Measurements from ENCODE around the gene PRPF31.

Gene PRPF31

GRCh38 chr19:54108496-54108895 is 7.1 kb upstream of the PRPF31 start:
- TF ChIP-seq, protein P1, sequence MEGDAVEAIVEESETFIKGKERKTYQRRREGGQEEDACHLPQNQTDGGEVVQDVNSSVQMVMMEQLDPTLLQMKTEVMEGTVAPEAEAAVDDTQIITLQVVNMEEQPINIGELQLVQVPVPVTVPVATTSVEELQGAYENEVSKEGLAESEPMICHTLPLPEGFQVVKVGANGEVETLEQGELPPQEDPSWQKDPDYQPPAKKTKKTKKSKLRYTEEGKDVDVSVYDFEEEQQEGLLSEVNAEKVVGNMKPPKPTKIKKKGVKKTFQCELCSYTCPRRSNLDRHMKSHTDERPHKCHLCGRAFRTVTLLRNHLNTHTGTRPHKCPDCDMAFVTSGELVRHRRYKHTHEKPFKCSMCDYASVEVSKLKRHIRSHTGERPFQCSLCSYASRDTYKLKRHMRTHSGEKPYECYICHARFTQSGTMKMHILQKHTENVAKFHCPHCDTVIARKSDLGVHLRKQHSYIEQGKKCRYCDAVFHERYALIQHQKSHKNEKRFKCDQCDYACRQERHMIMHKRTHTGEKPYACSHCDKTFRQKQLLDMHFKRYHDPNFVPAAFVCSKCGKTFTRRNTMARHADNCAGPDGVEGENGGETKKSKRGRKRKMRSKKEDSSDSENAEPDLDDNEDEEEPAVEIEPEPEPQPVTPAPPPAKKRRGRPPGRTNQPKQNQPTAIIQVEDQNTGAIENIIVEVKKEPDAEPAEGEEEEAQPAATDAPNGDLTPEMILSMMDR (conservative IDR thresholded peaks at IDR 0.05; ENCODE audit: low read depth): no peak
- ChIA-PET POLR2A (ENCODE audit: low non-redundant PET) (no interaction called here), CTCF (interaction anchor here (0.6 kb wide), 1 partner anchor 201 kb away, joined by 5 read pairs; no protein-coding TSS in a partner anchor)
- H3K27ac ChIP-seq: peak overlapping the region; percentile 19; the same call in 1 of the 2 replicates
- no peak for DNase-seq (ENCODE audit: low spot score)

DNA sequence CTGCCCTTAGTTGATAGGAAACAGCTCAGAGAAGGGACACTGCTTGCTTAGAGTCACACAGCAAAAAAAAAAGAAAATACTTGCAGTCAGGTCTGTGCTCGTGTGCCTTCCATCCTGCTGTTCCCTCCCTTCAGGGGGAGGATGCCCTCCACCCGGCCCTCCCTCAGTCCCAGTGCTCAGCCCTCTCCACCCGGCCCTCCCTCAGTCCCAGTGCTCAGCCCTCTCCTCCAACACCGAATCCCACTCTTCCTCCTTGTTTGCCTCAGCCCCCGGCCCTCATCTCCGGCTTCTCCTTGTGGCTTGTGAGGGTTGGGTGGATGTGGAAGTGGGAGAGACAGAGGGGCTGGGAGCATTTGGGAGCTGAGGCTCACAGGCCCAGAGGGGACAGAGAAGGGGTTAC is 5.9 kb upstream of the PRPF31 start:
- TF ChIP-seq, protein P1 (conservative IDR thresholded peaks at IDR 0.05; ENCODE audit: low read depth): no peak
- no peak for DNase-seq (ENCODE audit: low spot score)
- H3K27ac ChIP-seq: peak overlapping the region; percentile 19; the same call in 1 of the 2 replicates
- CTCF ChIA-PET: no interaction called here
- POLR2A ChIA-PET (ENCODE audit: low non-redundant PET): no interaction called here

DNA sequence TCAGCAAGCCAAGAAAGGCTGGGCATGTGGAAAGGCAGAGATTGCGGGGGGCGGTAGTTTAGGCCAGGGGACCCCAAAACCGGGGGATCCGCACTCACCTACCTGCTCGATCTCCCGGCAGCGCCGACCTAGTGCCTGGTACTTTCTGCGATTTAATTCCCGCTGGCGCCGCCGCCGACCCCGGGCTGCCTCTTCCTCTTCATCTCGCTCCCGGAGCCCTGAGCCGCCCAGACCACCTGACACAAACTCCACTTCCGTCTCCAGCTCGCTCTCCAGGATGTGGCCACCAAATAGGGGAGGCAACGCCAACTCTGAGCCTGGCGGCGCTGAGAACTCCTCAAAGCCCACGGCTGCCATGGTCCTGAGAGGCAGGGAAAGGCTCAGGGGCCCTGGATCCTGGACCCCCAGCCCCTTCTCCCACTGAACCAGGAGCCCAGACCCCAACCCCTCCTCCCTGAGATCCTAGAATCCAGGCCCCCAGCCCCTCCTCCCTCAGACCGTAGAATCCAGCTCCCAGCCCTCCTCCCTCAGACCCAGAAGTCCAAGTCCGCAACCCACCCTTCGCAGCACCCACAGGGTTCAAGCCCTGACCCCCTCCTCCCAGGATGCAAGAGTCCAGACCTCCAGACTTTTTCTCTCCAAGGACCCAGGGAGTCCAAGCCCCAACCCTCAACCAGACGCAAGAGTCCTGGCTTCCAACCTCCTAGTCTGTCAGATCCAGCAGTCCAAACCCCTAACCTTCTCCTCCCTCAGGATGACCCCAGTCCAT is 1.0 kb upstream of the PRPF31 start:
- DNase-seq (ENCODE audit: low spot score): no peak
- ChIA-PET POLR2A (ENCODE audit: low non-redundant PET) (interaction anchor here (0.6 to 1.1 kb wide), 2 partner anchors 9 to 11 kb away, joined by 5 read pairs; no protein-coding TSS in a partner anchor), CTCF (no interaction called here)
- peak overlapping the region; percentile 87 for H3K27ac ChIP-seq
- TF ChIP-seq, protein P1 (conservative IDR thresholded peaks at IDR 0.05; ENCODE audit: low read depth): no peak

DNA sequence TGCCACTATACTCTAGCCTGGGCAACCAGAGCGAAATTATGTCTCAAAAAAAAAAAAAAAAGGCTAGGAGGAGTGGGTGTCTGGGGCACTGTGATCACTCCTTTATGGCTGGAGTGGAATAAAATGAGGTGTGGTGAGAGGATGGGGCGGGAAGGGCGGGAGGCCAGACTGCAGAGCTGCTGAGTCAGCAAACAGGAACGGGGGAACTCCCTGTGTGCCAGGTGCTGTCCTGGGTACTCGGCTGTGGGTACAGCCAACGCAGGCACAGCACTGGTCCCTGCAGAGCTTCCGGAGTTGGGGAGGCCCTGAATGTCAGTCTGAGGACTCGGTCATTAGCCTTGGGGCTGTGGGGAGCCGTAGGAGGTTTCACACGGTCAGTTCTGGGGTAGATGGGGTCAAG is 5.7 kb downstream of the PRPF31 start:
- peak overlapping the region; percentile 5; the same call in 1 of the 2 replicates for H3K27ac ChIP-seq
- TF ChIP-seq, protein P1 (conservative IDR thresholded peaks at IDR 0.05; ENCODE audit: low read depth): no peak
- CTCF ChIA-PET: interaction anchor here (0.7 kb wide), 1 partner anchor 85 kb away, joined by 3 read pairs; no protein-coding TSS in a partner anchor
- DNase-seq (ENCODE audit: low spot score): no peak
- POLR2A ChIA-PET (ENCODE audit: low non-redundant PET): no interaction called here

DNA sequence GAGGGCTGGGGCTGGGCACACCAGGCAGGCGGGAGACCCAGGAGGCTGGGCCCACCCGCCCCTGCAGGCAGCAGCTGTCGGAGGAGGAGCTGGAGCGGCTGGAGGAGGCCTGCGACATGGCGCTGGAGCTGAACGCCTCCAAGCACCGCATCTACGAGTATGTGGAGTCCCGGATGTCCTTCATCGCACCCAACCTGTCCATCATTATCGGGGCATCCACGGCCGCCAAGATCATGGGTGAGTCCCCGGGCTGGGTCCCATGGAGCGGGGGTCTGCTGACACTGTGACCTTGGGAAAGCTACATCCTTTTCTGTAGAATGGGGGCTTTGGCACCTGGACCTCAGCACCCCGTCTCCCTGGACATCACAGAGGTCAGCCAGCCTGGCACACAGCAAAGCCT is 8.1 kb downstream of the PRPF31 start:
- CTCF ChIA-PET: no interaction called here
- H3K27ac ChIP-seq: no peak overlapping the region
- TF ChIP-seq, protein P1 (conservative IDR thresholded peaks at IDR 0.05; ENCODE audit: low read depth): no peak
- no peak for DNase-seq (ENCODE audit: low spot score)
- POLR2A ChIA-PET (ENCODE audit: low non-redundant PET): interaction anchor here (1.1 kb wide), 1 partner anchor 8 kb away, joined by 5 read pairs; the partner anchor contains the start of genes PRPF31 and TFPT

- no peak overlapping the region for H3K27ac ChIP-seq
- CTCF ChIA-PET: no interaction called here
- DNase-seq (ENCODE audit: low spot score): no peak
- POLR2A ChIA-PET (ENCODE audit: low non-redundant PET): interaction anchor here (1.1 kb wide), 1 partner anchor 9 kb away, joined by 5 read pairs; the partner anchor contains the start of genes PRPF31 and TFPT
- TF ChIP-seq, protein P1 (conservative IDR thresholded peaks at IDR 0.05; ENCODE audit: low read depth): no peak
Observed at GRCh38 chr19:54124393-54124792, 8.8 kb downstream of the PRPF31 start.

Measured in RWPE1 (cell line).